K562 (cell line): ENCODE data around the gene TP53BP1. TPM values are rescaled to one million over a fixed set of nuclear protein-coding genes. Genes with fewer than 3 reads are reported as not detected.
A peak's percentile ranks its signal among the peaks of the same experiment; 100 is the strongest.

ENCODE experiments used
- BMI1 ChIP-seq: fragments of 150-350 bp; IDR thresholded peaks from 2 replicates; pipeline ENCODE4 v1.6.1; 2014; ENCODE audit warnings: low read length
- CBX1 ChIP-seq: sonication (generic); IDR thresholded peaks from 2 replicates; pipeline ENCODE4 v1.6.1; 2016; ENCODE audit warnings: antibody characterized with exemption, low read depth, mild to moderate bottlenecking
- CC2D1A ChIP-seq: fragments of 450-650 bp; IDR thresholded peaks from 2 replicates; pipeline ENCODE4 v1.6.1; 2017; ENCODE audit warnings: mild to moderate bottlenecking
- CREM ChIP-seq: IDR thresholded peaks from 2 replicates; pipeline ENCODE4 v1.6.1; 2014; ENCODE audit warnings: antibody characterized with exemption, low read depth
- EHMT2 ChIP-seq: fragments of 450-650 bp; IDR thresholded peaks from 2 replicates; pipeline ENCODE4 v1.6.1; 2018; ENCODE audit warnings: antibody characterized with exemption
- ELK3 ChIP-seq: fragments of 450-650 bp; formaldehyde crosslinking; IDR thresholded peaks from 2 replicates; pipeline ENCODE4 v1.4.0; 2020; ENCODE audit warnings: mild to moderate bottlenecking
- FIP1L1 ChIP-seq: fragments of 200-400 bp; formaldehyde crosslinking; IDR thresholded peaks from 2 replicates; pipeline ENCODE4 v1.6.1; 2018; ENCODE audit warnings: mild to moderate bottlenecking, low read depth, low read length; ENCODE audit not compliant: poor library complexity, severe bottlenecking
- HDAC1 ChIP-seq, 2 experiments: fragments of 450-650 bp; IDR thresholded peaks; 2 replicates each; pipeline ENCODE4 v1.6.1; 2016 to 2017; ENCODE audit warnings: inconsistent platforms in 1 of 2, mild to moderate bottlenecking in 1 of 2, moderate library complexity in 1 of 2
- HOMEZ ChIP-seq: fragments of 250-450 bp; sonication (Bioruptor Pico); IDR thresholded peaks from 2 replicates; pipeline ENCODE4 v1.4.0; 2020; ENCODE audit warnings: mild to moderate bottlenecking, moderate library complexity
- LARP7 ChIP-seq: fragments of 450-650 bp; IDR thresholded peaks from 2 replicates; pipeline ENCODE4 v1.6.1; 2016
- NBN ChIP-seq: fragments of 450-650 bp; IDR thresholded peaks from 2 replicates; pipeline ENCODE4 v1.6.1; 2016; ENCODE audit warnings: low read depth, mild to moderate bottlenecking
- NFRKB ChIP-seq: fragments of 450-650 bp; IDR thresholded peaks from 2 replicates; pipeline ENCODE4 v1.6.1; 2016; ENCODE audit warnings: low read depth
- TCF3 ChIP-seq: sonication (generic); formaldehyde crosslinking; IDR thresholded peaks from 2 replicates; pipeline ENCODE4 v1.4.0; 2020; ENCODE audit warnings: mild to moderate bottlenecking, missing genetic modification reagents
- TEAD4 ChIP-seq, 2 experiments: sonication (generic) in 1 of 2; formaldehyde crosslinking in 1 of 2; IDR thresholded peaks; 2 replicates each; pipeline versions ENCODE4 v1.6.1 to v1.8.0; 2012 to 2022; ENCODE audit warnings: borderline replicate concordance in 1 of 2, inconsistent platforms in 1 of 2, low read length in 1 of 2, mild to moderate bottlenecking in 1 of 2, missing genetic modification reagents in 1 of 2
- THRAP3 ChIP-seq: fragments of 450-650 bp; IDR thresholded peaks from 2 replicates; pipeline ENCODE4 v1.6.1; 2016; ENCODE audit warnings: mild to moderate bottlenecking, inconsistent platforms, borderline replicate concordance
- U2AF2 ChIP-seq: fragments of 200-400 bp; formaldehyde crosslinking; optimal IDR thresholded peaks from 2 replicates; pipeline ENCODE3; 2017; ENCODE audit warnings: low read depth, mild to moderate bottlenecking, low read length
- USF1 ChIP-seq: sonication (generic); formaldehyde crosslinking; IDR thresholded peaks from 2 replicates; pipeline ENCODE4 v1.9.0; 2022; ENCODE audit warnings: mild to moderate bottlenecking, missing genetic modification reagents
- ZFX ChIP-seq: sonication (generic); formaldehyde crosslinking; IDR thresholded peaks from 2 replicates; pipeline ENCODE4 v1.8.0; 2022; ENCODE audit warnings: mild to moderate bottlenecking, missing genetic modification reagents, moderate library complexity
- ZNF12 ChIP-seq: sonication (generic); formaldehyde crosslinking; IDR thresholded peaks from 2 replicates; pipeline ENCODE4 v1.4.0; 2020; ENCODE audit warnings: mild to moderate bottlenecking, missing genetic modification reagents
- ZNF354B ChIP-seq: fragments of 250-450 bp; sonication (Bioruptor Pico); IDR thresholded peaks from 2 replicates; pipeline ENCODE4 v1.4.0; 2020
- ZNF551 ChIP-seq: fragments of 250-450 bp; sonication (Bioruptor Pico); IDR thresholded peaks from 2 replicates; pipeline ENCODE4 v1.5.0; 2021; ENCODE audit warnings: mild to moderate bottlenecking, moderate library complexity
- ZNF589 ChIP-seq: fragments of 200-800 bp; sonication (Bioruptor generic); IDR thresholded peaks from 2 replicates; pipeline ENCODE4 v1.6.1; 2016; ENCODE audit warnings: low read depth, missing genetic modification characterization, missing compliant biosample characterization
- ZNF592 ChIP-seq: fragments of 450-650 bp; IDR thresholded peaks from 2 replicates; pipeline ENCODE4 v1.6.1; 2017; ENCODE audit warnings: antibody characterized with exemption, mild to moderate bottlenecking
- ZNF780A ChIP-seq: fragments of 250-450 bp; sonication (Bioruptor Pico); IDR thresholded peaks from 2 replicates; pipeline ENCODE4 v1.5.0; 2021; ENCODE audit warnings: mild to moderate bottlenecking
- polyA plus RNA-seq, 8 experiments: library from polyadenylated mRNA; depleted of rRNA in 4 of 8; stranded (reverse) in 5 of 8; unstranded in 3 of 8; fragments of >200 nt; fragmentation: Nextera tagmentation in 2 of 8; fragmentation: Illumina TruSeq in 1 of 8; extraction: Ambion mirVana in 2 of 8; extraction: Trizol in 1 of 8; gene quantifications; 2 replicates each; pipeline versions ENCODE4 v1.2.1 to v1.2.3, GENCODE V29; 2011 to 2014; ENCODE audit warnings: inconsistent platforms in 1 of 8, missing spikeins in 1 of 8
- total RNA-seq, 7 experiments: library from RNA; depleted of rRNA in 6 of 7; stranded (reverse); fragments of >200 nt in 6 of 7; fragmentation: Illumina TruSeq in 2 of 7; extraction: Trizol in 2 of 7; gene quantifications; 2 replicates each; pipeline versions ENCODE4 v1.2.1 to v1.2.3, GENCODE V29; 2011 to 2021; ENCODE audit warnings: low replicate concordance in 1 of 7

Gene TP53BP1
- total and polyA plus RNA-seq, 9 of the 15 experiments (the other 6 are each of a cell fraction or from before 2014, with no cell fraction given): 5.7 to 63.3 (median 30.9) TPM

GRCh38 chr15:43440721-43441281 is 52.2 kb downstream of the TP53BP1 start (continued):
- TF ChIP-seq CBX1 (no peak), LARP7 (no peak), HDAC1 (IDR thresholded peaks at IDR 0.05) (peak in 1 of 2 experiments; percentile 54; a peak in 1 of 4 replicates), NBN (peak; percentile 58; the same call in 1 of the 2 replicates), TCF3 (CRISPR knock-in tag) (no peak; the same call in 1 of the 2 replicates), THRAP3 (no peak), U2AF2 (no peak), ZNF551 (CRISPR knock-in tag) (no peak), FIP1L1 (no peak), ZNF12 (CRISPR knock-in tag) (no peak), CC2D1A (peak; percentile 77), HOMEZ (CRISPR knock-in tag) (no peak), CREM (peak; percentile 63), NFRKB (no peak), ZNF589 (no peak), ZNF780A (CRISPR knock-in tag) (no peak), USF1 (CRISPR knock-in tag) (no peak), TEAD4 (IDR thresholded peaks at IDR 0.05; ENCODE audit: low read length) (peak; percentile 63), TEAD4 (CRISPR knock-in tag; IDR thresholded peaks at IDR 0.05; ENCODE audit: borderline replicate concordance) (no peak), ELK3 (no peak), ZNF354B (no peak), EHMT2 (no peak; the same call in 1 of the 2 replicates), ZFX (CRISPR knock-in tag) (no peak), ZNF592 (peak; percentile 71), BMI1 (no peak)
